ENCODE data around the gene MKI67. TPM values are rescaled to one million over a fixed set of nuclear protein-coding genes. Genes with fewer than 3 reads are reported as not detected.

Gene MKI67
- total RNA-seq, 1 experiment from 2014 or later: 151 TPM

DNA sequence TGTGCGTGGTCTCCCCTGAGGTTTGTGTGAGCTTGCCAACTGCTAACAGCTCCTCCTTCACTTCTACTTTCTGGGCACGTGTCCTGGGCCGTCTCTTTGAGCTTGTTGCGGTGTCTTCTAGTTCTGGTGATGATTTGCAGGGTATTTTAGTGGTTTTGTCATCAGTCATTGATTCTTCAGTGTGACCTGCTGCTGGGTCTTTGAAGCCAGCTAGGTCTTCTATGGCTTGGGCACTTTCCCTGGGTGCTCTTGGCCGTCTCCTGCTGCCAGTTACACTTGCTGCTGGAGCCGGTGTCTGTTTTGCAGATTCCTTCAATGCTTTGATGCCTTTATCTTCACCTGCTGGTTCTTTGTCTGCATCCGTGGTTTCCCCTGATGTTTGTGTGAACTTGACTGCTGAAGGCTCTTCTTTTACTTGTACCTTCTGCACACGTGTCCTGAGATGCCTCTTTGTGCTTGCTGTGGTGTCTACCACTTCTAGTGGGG, 23.0 kb downstream of the MKI67 start:
- CTCF ChIA-PET: no interaction called here

DNA sequence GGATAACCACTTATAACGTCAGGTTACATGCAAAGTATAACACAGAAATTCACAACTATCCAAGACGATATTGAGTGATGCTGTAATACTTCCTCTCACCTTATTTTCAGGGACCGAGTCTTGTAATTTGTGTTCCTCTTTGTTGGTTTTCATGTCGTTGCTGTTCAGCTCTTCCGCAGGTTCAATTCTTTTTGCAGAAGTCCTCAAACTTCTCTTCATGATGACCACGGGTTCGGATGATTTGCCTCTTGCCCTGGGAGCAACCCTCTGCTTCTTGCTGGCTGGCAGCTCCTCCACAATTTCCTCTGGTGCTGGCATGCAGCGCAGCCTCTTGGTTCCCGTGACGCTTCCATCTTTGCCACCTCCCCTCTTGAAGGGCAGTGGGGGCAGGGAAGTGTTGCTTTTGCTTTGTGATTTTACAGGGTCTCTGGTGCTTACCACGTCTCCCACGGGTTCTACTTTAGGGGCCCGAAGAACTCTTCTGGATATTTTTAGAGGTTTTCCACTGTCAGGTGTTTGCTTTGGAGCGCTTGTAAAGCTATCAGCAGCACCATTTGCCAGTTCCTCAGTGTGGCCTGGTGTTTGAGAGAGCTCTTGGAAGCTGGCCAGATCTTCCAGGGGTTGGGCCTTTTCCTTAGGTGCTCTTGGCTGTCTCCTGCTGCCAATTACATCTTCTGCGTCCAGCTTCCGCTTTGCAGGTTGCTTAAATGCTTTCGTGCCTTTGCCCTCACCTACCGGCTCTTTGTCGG, 23.6 kb downstream of the MKI67 start:
- intact Hi-C loops (cut with micrococcal nuclease; ENCODE audit: unreplicated experiment): no loop called here
- Histone ChIP-seq H3K4me3 (ENCODE audit: low read depth in 2 of 2, low read length in 2 of 2) (no peak overlapping the region), H3K9me3 (ENCODE audit: control insufficient read depth, insufficient read depth, low read depth, low read length) (no peaks in the 10 kb centered on the region), H3K4me1 (ENCODE audit: control insufficient read depth, insufficient read depth, low read length) (no peaks in the 10 kb centered on the region), H3K27ac (ENCODE audit: low read length) (no peak overlapping the region), H3K27me3 (ENCODE audit: control insufficient read depth, insufficient read depth, low read length) (no peaks in the 10 kb centered on the region), H3K36me3 (ENCODE audit: control insufficient read depth, insufficient read depth, low read length) (peaks cover 52% of the 10 kb centered on the region)
- BruUV-seq (replicated peaks): no TSS peak
- TF ChIP-seq TCF7L2 (IDR thresholded peaks at IDR 0.05; ENCODE audit: low read depth, low read length): no peak
- TF ChIP-seq, protein P1, sequence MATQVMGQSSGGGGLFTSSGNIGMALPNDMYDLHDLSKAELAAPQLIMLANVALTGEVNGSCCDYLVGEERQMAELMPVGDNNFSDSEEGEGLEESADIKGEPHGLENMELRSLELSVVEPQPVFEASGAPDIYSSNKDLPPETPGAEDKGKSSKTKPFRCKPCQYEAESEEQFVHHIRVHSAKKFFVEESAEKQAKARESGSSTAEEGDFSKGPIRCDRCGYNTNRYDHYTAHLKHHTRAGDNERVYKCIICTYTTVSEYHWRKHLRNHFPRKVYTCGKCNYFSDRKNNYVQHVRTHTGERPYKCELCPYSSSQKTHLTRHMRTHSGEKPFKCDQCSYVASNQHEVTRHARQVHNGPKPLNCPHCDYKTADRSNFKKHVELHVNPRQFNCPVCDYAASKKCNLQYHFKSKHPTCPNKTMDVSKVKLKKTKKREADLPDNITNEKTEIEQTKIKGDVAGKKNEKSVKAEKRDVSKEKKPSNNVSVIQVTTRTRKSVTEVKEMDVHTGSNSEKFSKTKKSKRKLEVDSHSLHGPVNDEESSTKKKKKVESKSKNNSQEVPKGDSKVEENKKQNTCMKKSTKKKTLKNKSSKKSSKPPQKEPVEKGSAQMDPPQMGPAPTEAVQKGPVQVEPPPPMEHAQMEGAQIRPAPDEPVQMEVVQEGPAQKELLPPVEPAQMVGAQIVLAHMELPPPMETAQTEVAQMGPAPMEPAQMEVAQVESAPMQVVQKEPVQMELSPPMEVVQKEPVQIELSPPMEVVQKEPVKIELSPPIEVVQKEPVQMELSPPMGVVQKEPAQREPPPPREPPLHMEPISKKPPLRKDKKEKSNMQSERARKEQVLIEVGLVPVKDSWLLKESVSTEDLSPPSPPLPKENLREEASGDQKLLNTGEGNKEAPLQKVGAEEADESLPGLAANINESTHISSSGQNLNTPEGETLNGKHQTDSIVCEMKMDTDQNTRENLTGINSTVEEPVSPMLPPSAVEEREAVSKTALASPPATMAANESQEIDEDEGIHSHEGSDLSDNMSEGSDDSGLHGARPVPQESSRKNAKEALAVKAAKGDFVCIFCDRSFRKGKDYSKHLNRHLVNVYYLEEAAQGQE (IDR thresholded peaks at IDR 0.05; ENCODE audit: insufficient read depth in 1 of 2, low read depth in 2 of 2, low read length in 1 of 2): no peak
- TF ChIP-seq, protein P2, sequence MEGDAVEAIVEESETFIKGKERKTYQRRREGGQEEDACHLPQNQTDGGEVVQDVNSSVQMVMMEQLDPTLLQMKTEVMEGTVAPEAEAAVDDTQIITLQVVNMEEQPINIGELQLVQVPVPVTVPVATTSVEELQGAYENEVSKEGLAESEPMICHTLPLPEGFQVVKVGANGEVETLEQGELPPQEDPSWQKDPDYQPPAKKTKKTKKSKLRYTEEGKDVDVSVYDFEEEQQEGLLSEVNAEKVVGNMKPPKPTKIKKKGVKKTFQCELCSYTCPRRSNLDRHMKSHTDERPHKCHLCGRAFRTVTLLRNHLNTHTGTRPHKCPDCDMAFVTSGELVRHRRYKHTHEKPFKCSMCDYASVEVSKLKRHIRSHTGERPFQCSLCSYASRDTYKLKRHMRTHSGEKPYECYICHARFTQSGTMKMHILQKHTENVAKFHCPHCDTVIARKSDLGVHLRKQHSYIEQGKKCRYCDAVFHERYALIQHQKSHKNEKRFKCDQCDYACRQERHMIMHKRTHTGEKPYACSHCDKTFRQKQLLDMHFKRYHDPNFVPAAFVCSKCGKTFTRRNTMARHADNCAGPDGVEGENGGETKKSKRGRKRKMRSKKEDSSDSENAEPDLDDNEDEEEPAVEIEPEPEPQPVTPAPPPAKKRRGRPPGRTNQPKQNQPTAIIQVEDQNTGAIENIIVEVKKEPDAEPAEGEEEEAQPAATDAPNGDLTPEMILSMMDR (IDR thresholded peaks at IDR 0.05): no peak
- ChIA-PET CTCF (no interaction called here), POLR2A (no interaction called here)
- in situ Hi-C loops (cut with HindIII; ENCODE audit: low pct_unique_long_range_greater_than_20kb, low sequenced_read_pairs): no loop called here
- ATAC-seq: 0 out of 2 replicates have a peak, but pooled peaks have one; percentile 23
- no peak for DNase-seq (ENCODE audit: low read depth, low spot score)

More for the DNA sequence above, 23.0 kb downstream of the MKI67 start:
- Histone ChIP-seq H3K9me3 (ENCODE audit: control insufficient read depth, insufficient read depth, low read depth, low read length) (no peaks in the 10 kb centered on the region), H3K27me3 (ENCODE audit: control insufficient read depth, insufficient read depth, low read length) (no peaks in the 10 kb centered on the region), H3K27ac (ENCODE audit: low read length) (no peak overlapping the region), H3K4me1 (ENCODE audit: control insufficient read depth, insufficient read depth, low read length) (no peaks in the 10 kb centered on the region), H3K4me3 (ENCODE audit: low read depth in 2 of 2, low read length in 2 of 2) (no peak overlapping the region), H3K36me3 (ENCODE audit: control insufficient read depth, insufficient read depth, low read length) (peaks cover 57% of the 10 kb centered on the region)
- DNase-seq (ENCODE audit: low read depth, low spot score): no peak
- POLR2A ChIA-PET: no interaction called here
- in situ Hi-C loops (cut with HindIII; ENCODE audit: low pct_unique_long_range_greater_than_20kb, low sequenced_read_pairs) (no loop called here), intact Hi-C loops (cut with micrococcal nuclease; ENCODE audit: unreplicated experiment) (no loop called here)
- no TSS peak for BruUV-seq (replicated peaks)
- ATAC-seq: no peak
- TF ChIP-seq POLR2AphosphoS5 (IDR thresholded peaks at IDR 0.05; ENCODE audit: low read depth, low read length) (no peak), TCF7L2 (IDR thresholded peaks at IDR 0.05; ENCODE audit: low read depth, low read length) (no peak), SIN3A (IDR thresholded peaks at IDR 0.05; ENCODE audit: borderline replicate concordance, insufficient read depth, low read depth, low read length) (no peak)
- TF ChIP-seq, protein P2 (IDR thresholded peaks at IDR 0.05): no peak
- TF ChIP-seq, protein P1 (IDR thresholded peaks at IDR 0.05; ENCODE audit: insufficient read depth in 1 of 2, low read depth in 2 of 2, low read length in 1 of 2): no peak

All from Panc1 (cell line).